DND-41 (cell line): Measurements from ENCODE around the gene ZNF75A.

Experiments used
- ATAC-seq: fragments of 200-7000 bp; cut with Tn5 transposase; 3 replicates; pipeline ENCODE4 v1.9.1; 2021; ENCODE audit warnings: low read depth; ENCODE audit not compliant: insufficient read depth
- DNase-seq: peaks from one replicate; pipeline ENCODE4 v3.0.0-alpha.2; 2020
- H2AFZ ChIP-seq: 2 replicates; pipeline ENCODE4 v1.6.0; 2012; ENCODE audit warnings: low read depth, low read length
- H3K27ac ChIP-seq: 2 replicates; pipeline ENCODE4 v1.5.1; 2012; ENCODE audit warnings: low read length, inconsistent platforms
- H3K27me3 ChIP-seq: fragments of 200-600 bp; sonication (generic); 2 replicates; pipeline ENCODE4 v1.6.0; 2012; ENCODE audit warnings: low read length, mild to moderate bottlenecking, inconsistent platforms; ENCODE audit not compliant: insufficient read depth, poor library complexity
- H3K36me3 ChIP-seq: 2 replicates; pipeline ENCODE4 v1.5.1; 2012; ENCODE audit warnings: low read length, inconsistent platforms; ENCODE audit not compliant: insufficient read depth
- H3K4me1 ChIP-seq: 2 replicates; pipeline ENCODE4 v1.5.1; 2012; ENCODE audit warnings: mild to moderate bottlenecking, low read length; ENCODE audit not compliant: insufficient read depth
- H3K4me2 ChIP-seq: 2 replicates; pipeline ENCODE4 v1.6.0; 2012; ENCODE audit warnings: mild to moderate bottlenecking, moderate library complexity, low read length, inconsistent platforms; ENCODE audit not compliant: insufficient read depth
- H3K4me3 ChIP-seq, 2 experiments: fragments of 200-600 bp in 1 of 2; shearing (Covaris generic) in 1 of 2; 2 replicates each; pipeline ENCODE4 v1.5.1; 2012 to 2016; ENCODE audit warnings: inconsistent platforms in 2 of 2, low read length in 2 of 2, mild to moderate bottlenecking in 2 of 2, low read depth in 1 of 2, moderate library complexity in 1 of 2
- H3K79me2 ChIP-seq: 2 replicates; pipeline ENCODE4 v1.6.0; 2012; ENCODE audit warnings: low read length, inconsistent platforms; ENCODE audit not compliant: insufficient read depth
- H3K9ac ChIP-seq: 2 replicates; pipeline ENCODE4 v1.6.0; 2012; ENCODE audit warnings: low read depth, mild to moderate bottlenecking, inconsistent platforms, low read length, moderate library complexity
- H3K9me3 ChIP-seq: 2 replicates; pipeline ENCODE4 v1.5.1; 2012; ENCODE audit warnings: low read length, moderate library complexity, mild to moderate bottlenecking, inconsistent platforms; ENCODE audit not compliant: insufficient read depth, severe bottlenecking
- H4K20me1 ChIP-seq: 2 replicates; pipeline ENCODE4 v1.6.0; 2012; ENCODE audit warnings: low read length; ENCODE audit not compliant: insufficient read depth
- CTCF ChIP-seq: IDR thresholded peaks from 2 replicates; pipeline ENCODE4 v1.5.1; 2012; ENCODE audit warnings: borderline replicate concordance, low read length, moderate library complexity, mild to moderate bottlenecking; ENCODE audit not compliant: poor library complexity, severe bottlenecking; ENCODE audit errors: extremely low read depth
- EZH2 ChIP-seq: IDR thresholded peaks from 3 replicates; pipeline ENCODE4 v1.6.1; 2012; ENCODE audit warnings: borderline replicate concordance, low read depth, mild to moderate bottlenecking, moderate library complexity, low read length, inconsistent platforms; ENCODE audit not compliant: severe bottlenecking

ZNF75A gene

GRCh38 chr16:3349175-3349574, 43.9 kb downstream of the ZNF75A start:
- H4K20me1 ChIP-seq: no peaks in the 10 kb centered on the region
- no peaks in the 10 kb centered on the region for H3K27me3 ChIP-seq
- DNase-seq: no peak
- H3K9me3 ChIP-seq: no peaks in the 10 kb centered on the region
- no peak for ATAC-seq
- no peaks in the 10 kb centered on the region for H3K79me2 ChIP-seq
- no peak overlapping the region for H3K4me2 ChIP-seq
- H3K4me1 ChIP-seq: no peaks in the 10 kb centered on the region
- no peak overlapping the region for H2AFZ ChIP-seq
- H3K27ac ChIP-seq: no peak overlapping the region
- no peaks in the 10 kb centered on the region for H3K36me3 ChIP-seq
- no peak overlapping the region for H3K4me3 ChIP-seq
- no peak for TF ChIP-seq EZH2
- H3K9ac ChIP-seq: no peak overlapping the region

- Histone ChIP-seq H3K27me3 (peaks cover 7% of the 10 kb centered on the region), H3K79me2 (no peaks in the 10 kb centered on the region), H3K4me1 (no peaks in the 10 kb centered on the region), H3K4me3 (no peak within 1 kb of the TSS), H3K9me3 (no peaks in the 10 kb centered on the region), H4K20me1 (no peaks in the 10 kb centered on the region), H3K27ac (no peak within 1 kb of the TSS), H2AFZ (no peak within 1 kb of the TSS), H3K36me3 (no peaks in the 10 kb centered on the region), H3K9ac (no peak within 1 kb of the TSS), H3K4me2 (no peak within 1 kb of the TSS)
- TF ChIP-seq EZH2 (no peak), CTCF (no peak)
- ATAC-seq: no peak
- DNase-seq: no peak
Observed at GRCh38 chr16:3355589-3355988, 50.3 kb downstream of the ZNF75A start, which contains the start of gene OR2C1. Gene OR2C1 (plus strand): TSS chr16:3355889. CDS start chr16:3355941, 52 bp downstream.

GRCh38 chr16:3356118-3356517, 50.8 kb downstream of the ZNF75A start:
- no peak for TF ChIP-seq EZH2
- TF ChIP-seq CTCF: no peak
- no peak overlapping the region for H3K4me3 ChIP-seq
- H2AFZ ChIP-seq: no peak overlapping the region
- H3K9me3 ChIP-seq: no peaks in the 10 kb centered on the region
- H3K4me1 ChIP-seq: no peaks in the 10 kb centered on the region
- no peaks in the 10 kb centered on the region for H3K36me3 ChIP-seq
- no peak overlapping the region for H3K4me2 ChIP-seq
- no peak overlapping the region for H3K27ac ChIP-seq
- H3K27me3 ChIP-seq: peaks cover 7% of the 10 kb centered on the region
- ATAC-seq (no peak), DNase-seq (no peak)
- H3K9ac ChIP-seq: no peak overlapping the region
- no peaks in the 10 kb centered on the region for H3K79me2 ChIP-seq
- no peaks in the 10 kb centered on the region for H4K20me1 ChIP-seq

GRCh38 chr16:3358871-3359270, 53.6 kb downstream of the ZNF75A start:
- H3K4me3 ChIP-seq: no peak overlapping the region
- no peak overlapping the region for H3K27ac ChIP-seq
- DNase-seq: no peak
- no peak for ATAC-seq
- H3K36me3 ChIP-seq: no peaks in the 10 kb centered on the region
- H3K27me3 ChIP-seq: peaks cover 7% of the 10 kb centered on the region
- H3K4me2 ChIP-seq: no peak overlapping the region
- H3K9me3 ChIP-seq: no peaks in the 10 kb centered on the region
- no peaks in the 10 kb centered on the region for H3K4me1 ChIP-seq
- H4K20me1 ChIP-seq: no peaks in the 10 kb centered on the region
- H3K79me2 ChIP-seq: no peaks in the 10 kb centered on the region
- H3K9ac ChIP-seq: no peak overlapping the region
- no peak overlapping the region for H2AFZ ChIP-seq
- TF ChIP-seq CTCF: no peak
- no peak for TF ChIP-seq EZH2
